HepG2 (cell line): ENCODE results near the gene MYL6B. TPM values are rescaled to one million over a fixed set of nuclear protein-coding genes. Genes with fewer than 3 reads are reported as not detected.

Experiments
- AHR ChIP-seq: IDR thresholded peaks from 2 replicates; pipeline ENCODE4 v1.6.1; 2018; ENCODE audit warnings: missing genetic modification reagents, missing compliant biosample characterization
- EHMT2 ChIP-seq: fragments of 200-600 bp; sonication (generic); IDR thresholded peaks from 2 replicates; pipeline ENCODE4 v1.7.0; 2017; ENCODE audit warnings: antibody characterized with exemption, low read depth, low read length, borderline replicate concordance
- GTF2F1 ChIP-seq: fragments of 150-350 bp; IDR thresholded peaks from 2 replicates; pipeline ENCODE4 v1.6.1; 2014; ENCODE audit warnings: low read length
- JUN ChIP-seq: sonication (generic); formaldehyde crosslinking; IDR thresholded peaks from 2 replicates; pipeline ENCODE4 v1.4.0; 2020; ENCODE audit warnings: mild to moderate bottlenecking, missing genetic modification reagents
- KAT8 ChIP-seq: IDR thresholded peaks from 2 replicates; pipeline ENCODE4 v1.6.1; 2016; ENCODE audit warnings: missing genetic modification reagents, missing compliant biosample characterization
- KDM2A ChIP-seq: sonication (generic); formaldehyde crosslinking; IDR thresholded peaks from 2 replicates; pipeline ENCODE4 v1.4.0; 2020; ENCODE audit warnings: low read depth, missing genetic modification reagents, borderline replicate concordance
- MAFK ChIP-seq, 2 experiments: IDR thresholded peaks in 1 of 2; conservative IDR thresholded peaks in 1 of 2; 2 replicates each; pipeline ENCODE4 v1.6.1; 2011; ENCODE audit warnings: improper control_type of control experiment in 2 of 2, low read length in 2 of 2
- NCOA1 ChIP-seq: sonication (generic); formaldehyde crosslinking; IDR thresholded peaks from 2 replicates; pipeline ENCODE4 v1.9.0; 2021; ENCODE audit warnings: missing genetic modification reagents
- ZNF136 ChIP-seq: sonication (generic); formaldehyde crosslinking; IDR thresholded peaks from 2 replicates; pipeline ENCODE4 v1.8.1; 2022; ENCODE audit warnings: low read depth, mild to moderate bottlenecking, moderate library complexity, missing genetic modification reagents
- ZNF30 ChIP-seq: sonication (generic); formaldehyde crosslinking; IDR thresholded peaks from 2 replicates; pipeline ENCODE4 v1.5.0; 2020; ENCODE audit warnings: mild to moderate bottlenecking, missing genetic modification reagents
- ZNF343 ChIP-seq: sonication (generic); formaldehyde crosslinking; IDR thresholded peaks from 2 replicates; pipeline ENCODE4 v1.4.0; 2020; ENCODE audit warnings: mild to moderate bottlenecking, missing genetic modification reagents
- ZNF431 ChIP-seq: sonication (generic); formaldehyde crosslinking; IDR thresholded peaks from 2 replicates; pipeline ENCODE4 v1.9.0; 2022; ENCODE audit warnings: missing genetic modification reagents, low read depth, mild to moderate bottlenecking, borderline replicate concordance
- ZNF468 ChIP-seq: sonication (generic); formaldehyde crosslinking; IDR thresholded peaks from 2 replicates; pipeline ENCODE4 v1.8.0; 2022; ENCODE audit warnings: mild to moderate bottlenecking, moderate library complexity, missing genetic modification reagents
- ZNF484 ChIP-seq: sonication (generic); formaldehyde crosslinking; IDR thresholded peaks from 2 replicates; pipeline ENCODE4 v1.5.1; 2020; ENCODE audit warnings: mild to moderate bottlenecking, low read depth, missing genetic modification reagents, borderline replicate concordance
- ZZZ3 ChIP-seq: sonication (generic); formaldehyde crosslinking; IDR thresholded peaks from 2 replicates; pipeline ENCODE4 v1.4.0; 2020; ENCODE audit warnings: missing genetic modification reagents, mild to moderate bottlenecking, borderline replicate concordance
- polyA plus RNA-seq, 8 experiments: library from polyadenylated mRNA; depleted of rRNA in 3 of 8; stranded (reverse) in 7 of 8; unstranded in 1 of 8; fragments of >200 nt; fragmentation: Illumina TruSeq in 4 of 8; extraction: Trizol in 4 of 8; gene quantifications; 2 replicates each; pipeline versions ENCODE4 v1.2.1 to v1.2.3, GENCODE V29; 2011 to 2016; ENCODE audit warnings: low read depth in 4 of 8, missing spikeins in 1 of 8, mixed read lengths in 1 of 8; ENCODE audit not compliant: insufficient read depth in 1 of 8
- total RNA-seq, 5 experiments: library from RNA; depleted of rRNA; stranded (reverse); fragments of >200 nt; fragmentation: Illumina TruSeq; extraction: Trizol; gene quantifications; 2 replicates each; pipeline ENCODE4 v1.2.3, GENCODE V29; 2016; ENCODE audit warnings: low read depth in 1 of 5
- TF ChIP-seq, protein P1 (sequence below): sonication (generic); formaldehyde crosslinking; IDR thresholded peaks from 2 replicates; pipeline ENCODE4 v1.8.0; 2022; ENCODE audit warnings: mild to moderate bottlenecking, missing genetic modification reagents, moderate library complexity
- TF ChIP-seq, protein P2 (sequence below): sonication (generic); formaldehyde crosslinking; IDR thresholded peaks from 2 replicates; pipeline ENCODE4 v1.5.1; 2020; ENCODE audit warnings: mild to moderate bottlenecking, missing genetic modification reagents, borderline replicate concordance
- TF ChIP-seq, protein P3 (sequence below): sonication (generic); formaldehyde crosslinking; IDR thresholded peaks from 2 replicates; pipeline ENCODE4 v1.5.0; 2020; ENCODE audit warnings: missing genetic modification reagents
- TF ChIP-seq, protein P4 (sequence below): sonication (generic); formaldehyde crosslinking; IDR thresholded peaks from 2 replicates; pipeline ENCODE4 v1.8.0; 2022; ENCODE audit warnings: missing genetic modification reagents, low read depth, mild to moderate bottlenecking, borderline replicate concordance
- TF ChIP-seq, protein P5 (sequence below): sonication (generic); formaldehyde crosslinking; IDR thresholded peaks from 2 replicates; pipeline ENCODE4 v1.4.0; 2020; ENCODE audit warnings: missing genetic modification reagents, borderline replicate concordance
- TF ChIP-seq, protein P6 (sequence below), 2 experiments: sonication (generic) in 1 of 2; formaldehyde crosslinking in 1 of 2; IDR thresholded peaks; 2 replicates each; pipeline versions ENCODE4 v1.5.1 to v1.6.1; 2011 to 2020; ENCODE audit warnings: borderline replicate concordance in 1 of 2, low read depth in 1 of 2, low read length in 1 of 2, mild to moderate bottlenecking in 1 of 2, missing genetic modification reagents in 1 of 2, moderate library complexity in 1 of 2

The MYL6B gene
- total and polyA plus RNA-seq, 2 of the 13 experiments (the other 11 are each of a cell fraction or from before 2014, with no cell fraction given): 75.7 to 88.7 TPM

DNA sequence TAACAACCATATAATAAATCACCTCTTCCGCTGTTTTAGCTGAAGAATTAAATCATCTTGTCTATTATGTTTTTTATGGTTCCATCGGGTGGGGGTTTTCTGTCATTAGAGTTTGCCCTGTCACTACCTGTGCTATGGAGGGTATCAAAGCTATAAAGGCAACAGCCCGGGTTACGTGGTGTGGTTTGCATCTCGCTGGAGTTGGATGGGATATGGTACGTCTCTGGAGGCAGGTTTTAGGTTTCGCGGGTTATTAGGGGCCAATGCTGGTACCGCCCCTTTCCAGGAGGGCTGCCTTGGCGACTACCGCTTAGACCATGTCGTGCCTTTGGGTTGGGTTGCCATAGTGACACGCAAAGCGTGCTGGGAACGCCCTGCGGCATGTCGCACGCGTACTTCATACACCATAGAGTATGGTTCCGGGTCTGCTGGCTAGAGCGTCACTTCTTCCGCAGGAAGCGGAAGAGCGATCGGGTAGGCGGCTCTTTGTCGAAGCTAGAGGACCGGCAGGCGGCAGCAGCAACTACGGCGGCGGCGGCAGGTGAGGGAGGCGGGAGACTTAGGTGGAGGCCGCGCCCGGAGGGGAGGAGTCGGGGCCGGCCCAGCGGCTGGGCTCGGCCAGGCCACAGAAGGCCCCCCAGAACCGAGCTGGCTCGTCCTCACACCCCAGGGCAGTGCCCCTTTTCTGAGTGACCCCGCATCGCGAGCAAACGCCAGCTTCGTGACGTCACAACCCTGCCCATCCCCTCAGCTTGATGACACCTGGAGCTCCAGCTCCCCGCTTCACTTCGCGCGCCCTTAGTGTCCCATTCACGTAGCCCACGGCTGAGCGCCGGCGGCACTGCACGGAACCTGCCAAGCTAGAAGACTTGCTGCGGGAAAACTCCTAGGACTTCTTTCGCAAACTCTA is 34.4 kb upstream of the MYL6B start, which contains the start of gene ZC3H10 (continued):
- TF ChIP-seq MAFK (conservative IDR thresholded peaks at IDR 0.05 in 1 of 2, IDR thresholded peaks at IDR 0.05 in 1 of 2; ENCODE audit: low read length in 2 of 2) (no peak), ZNF468 (CRISPR knock-in tag) (no peak), ZNF431 (CRISPR knock-in tag) (peak; percentile 94), ZZZ3 (CRISPR knock-in tag) (peak; percentile 98), ZNF343 (CRISPR knock-in tag) (peak; percentile 55; the same call in 1 of the 2 replicates), NCOA1 (no peak), JUN (no peak), ZNF484 (CRISPR knock-in tag) (no peak), KDM2A (CRISPR knock-in tag) (peak; percentile 100), EHMT2 (no peak), AHR (peak; percentile 81; the same call in 1 of the 2 replicates), ZNF30 (CRISPR knock-in tag) (no peak), GTF2F1 (no peak), ZNF136 (CRISPR knock-in tag) (no peak), KAT8 (CRISPR knock-in tag) (peak; percentile 98)
- TF ChIP-seq, protein P1, sequence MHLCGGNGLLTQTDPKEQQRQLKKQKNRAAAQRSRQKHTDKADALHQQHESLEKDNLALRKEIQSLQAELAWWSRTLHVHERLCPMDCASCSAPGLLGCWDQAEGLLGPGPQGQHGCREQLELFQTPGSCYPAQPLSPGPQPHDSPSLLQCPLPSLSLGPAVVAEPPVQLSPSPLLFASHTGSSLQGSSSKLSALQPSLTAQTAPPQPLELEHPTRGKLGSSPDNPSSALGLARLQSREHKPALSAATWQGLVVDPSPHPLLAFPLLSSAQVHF: no peak
- TF ChIP-seq, protein P2, sequence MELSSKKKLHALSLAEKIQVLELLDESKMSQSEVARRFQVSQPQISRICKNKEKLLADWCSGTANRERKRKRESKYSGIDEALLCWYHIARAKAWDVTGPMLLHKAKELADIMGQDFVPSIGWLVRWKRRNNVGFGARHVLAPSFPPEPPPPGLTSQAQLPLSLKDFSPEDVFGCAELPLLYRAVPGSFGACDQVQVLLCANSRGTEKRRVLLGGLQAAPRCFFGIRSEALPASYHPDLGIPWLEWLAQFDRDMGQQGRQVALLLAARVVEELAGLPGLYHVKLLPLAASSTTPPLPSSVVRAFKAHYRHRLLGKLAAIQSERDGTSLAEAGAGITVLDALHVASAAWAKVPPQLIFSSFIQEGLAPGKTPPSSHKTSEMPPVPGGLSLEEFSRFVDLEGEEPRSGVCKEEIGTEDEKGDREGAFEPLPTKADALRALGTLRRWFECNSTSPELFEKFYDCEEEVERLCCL (CRISPR knock-in tag): no peak
- TF ChIP-seq, protein P3, sequence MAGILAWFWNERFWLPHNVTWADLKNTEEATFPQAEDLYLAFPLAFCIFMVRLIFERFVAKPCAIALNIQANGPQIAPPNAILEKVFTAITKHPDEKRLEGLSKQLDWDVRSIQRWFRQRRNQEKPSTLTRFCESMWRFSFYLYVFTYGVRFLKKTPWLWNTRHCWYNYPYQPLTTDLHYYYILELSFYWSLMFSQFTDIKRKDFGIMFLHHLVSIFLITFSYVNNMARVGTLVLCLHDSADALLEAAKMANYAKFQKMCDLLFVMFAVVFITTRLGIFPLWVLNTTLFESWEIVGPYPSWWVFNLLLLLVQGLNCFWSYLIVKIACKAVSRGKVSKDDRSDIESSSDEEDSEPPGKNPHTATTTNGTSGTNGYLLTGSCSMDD (CRISPR knock-in tag): no peak
- TF ChIP-seq, protein P4, sequence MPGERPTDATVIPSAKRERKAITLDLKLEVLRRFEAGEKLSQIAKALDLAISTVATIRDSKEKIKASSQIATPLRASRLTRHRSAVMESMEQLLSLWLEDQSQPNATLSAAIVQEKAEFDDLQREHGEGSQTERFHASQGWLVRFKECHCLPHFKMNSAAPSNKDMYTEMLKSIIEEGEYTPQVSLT (CRISPR knock-in tag): no peak
- TF ChIP-seq, protein P5, sequence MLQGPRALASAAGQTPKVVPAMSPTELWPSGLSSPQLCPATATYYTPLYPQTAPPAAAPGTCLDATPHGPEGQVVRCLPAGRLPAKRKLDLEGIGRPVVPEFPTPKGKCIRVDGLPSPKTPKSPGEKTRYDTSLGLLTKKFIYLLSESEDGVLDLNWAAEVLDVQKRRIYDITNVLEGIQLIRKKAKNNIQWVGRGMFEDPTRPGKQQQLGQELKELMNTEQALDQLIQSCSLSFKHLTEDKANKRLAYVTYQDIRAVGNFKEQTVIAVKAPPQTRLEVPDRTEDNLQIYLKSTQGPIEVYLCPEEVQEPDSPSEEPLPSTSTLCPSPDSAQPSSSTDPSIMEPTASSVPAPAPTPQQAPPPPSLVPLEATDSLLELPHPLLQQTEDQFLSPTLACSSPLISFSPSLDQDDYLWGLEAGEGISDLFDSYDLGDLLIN: 0 out of 2 replicates have a peak, but pooled peaks have one; percentile 43
- TF ChIP-seq, protein P6, sequence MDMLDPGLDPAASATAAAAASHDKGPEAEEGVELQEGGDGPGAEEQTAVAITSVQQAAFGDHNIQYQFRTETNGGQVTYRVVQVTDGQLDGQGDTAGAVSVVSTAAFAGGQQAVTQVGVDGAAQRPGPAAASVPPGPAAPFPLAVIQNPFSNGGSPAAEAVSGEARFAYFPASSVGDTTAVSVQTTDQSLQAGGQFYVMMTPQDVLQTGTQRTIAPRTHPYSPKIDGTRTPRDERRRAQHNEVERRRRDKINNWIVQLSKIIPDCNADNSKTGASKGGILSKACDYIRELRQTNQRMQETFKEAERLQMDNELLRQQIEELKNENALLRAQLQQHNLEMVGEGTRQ (IDR thresholded peaks at IDR 0.05; ENCODE audit: low read depth, low read length): no peak
- TF ChIP-seq, protein P6 (CRISPR knock-in tag; IDR thresholded peaks at IDR 0.05; ENCODE audit: borderline replicate concordance): no peak
